DOHH2 (cell line): ENCODE results near the gene MAP6D1.

Experiments
- H3F3A ChIP-seq: fragments of 200-600 bp; sonication (generic), shearing (Covaris generic); 2 replicates; pipeline ENCODE4 v1.6.0; 2016; ENCODE audit warnings: antibody characterized with exemption, mild to moderate bottlenecking; ENCODE audit not compliant: control insufficient read depth, insufficient read depth
- H3K27ac ChIP-seq: fragments of 200-600 bp; sonication (generic); 2 replicates; pipeline ENCODE4 v1.5.1; 2014; ENCODE audit warnings: low read depth, mild to moderate bottlenecking, low read length, moderate library complexity
- H3K27me3 ChIP-seq: fragments of 200-600 bp; sonication (generic); 2 replicates; pipeline ENCODE4 v1.6.1; 2014; ENCODE audit warnings: mild to moderate bottlenecking, low read length, mixed read lengths; ENCODE audit not compliant: control insufficient read depth
- H3K36me3 ChIP-seq: fragments of 200-600 bp; sonication (generic); 2 replicates; pipeline ENCODE4 v1.6.1; 2014; ENCODE audit warnings: mild to moderate bottlenecking, low read length, moderate library complexity, mixed read lengths; ENCODE audit not compliant: control insufficient read depth
- H3K4me1 ChIP-seq: fragments of 200-600 bp; sonication (generic); 2 replicates; pipeline ENCODE4 v1.6.1; 2014; ENCODE audit warnings: mild to moderate bottlenecking, low read length, mixed read lengths; ENCODE audit not compliant: control insufficient read depth
- H3K4me2 ChIP-seq: fragments of 200-600 bp; sonication (generic); 2 replicates; pipeline ENCODE4 v1.6.0; 2014; ENCODE audit warnings: mild to moderate bottlenecking, low read length, moderate library complexity
- H3K4me3 ChIP-seq: fragments of 200-600 bp; sonication (generic); 2 replicates; pipeline ENCODE4 v1.5.1; 2014; ENCODE audit warnings: mild to moderate bottlenecking, low read length, mixed read lengths
- H3K79me2 ChIP-seq: fragments of 200-600 bp; sonication (generic); 2 replicates; pipeline ENCODE4 v1.6.1; 2014; ENCODE audit warnings: mild to moderate bottlenecking, low read length, mixed read lengths; ENCODE audit not compliant: control insufficient read depth
- H3K9me2 ChIP-seq: fragments of 200-600 bp; sonication (generic); replicated peaks from 2 replicates; pipeline ENCODE4 v1.6.1; 2014; ENCODE audit warnings: mild to moderate bottlenecking, low read length, mixed read lengths; ENCODE audit not compliant: control insufficient read depth
- H3K9me3 ChIP-seq: fragments of 200-600 bp; sonication (generic); 2 replicates; pipeline ENCODE4 v1.6.1; 2014; ENCODE audit warnings: antibody characterized with exemption, low read length, mixed read lengths; ENCODE audit not compliant: control insufficient read depth, insufficient read depth
- H4K20me1 ChIP-seq: fragments of 200-600 bp; sonication (generic); 2 replicates; pipeline ENCODE4 v1.6.0; 2014; ENCODE audit warnings: low read depth, mild to moderate bottlenecking, antibody characterized with exemption, low read length, moderate library complexity; ENCODE audit not compliant: control insufficient read depth, insufficient read depth
- CTCF ChIP-seq: fragments of 200-600 bp; sonication (generic); IDR thresholded peaks from one replicate; pipeline ENCODE4 v1.5.1; 2014; ENCODE audit warnings: antibody characterized with exemption, mild to moderate bottlenecking, low read depth, low read length; ENCODE audit not compliant: poor library complexity, severe bottlenecking
- EZH2phosphoT487 ChIP-seq: fragments of 200-600 bp; sonication (generic); IDR thresholded peaks from 2 replicates; pipeline ENCODE4 v1.6.1; 2017; ENCODE audit warnings: borderline replicate concordance, mild to moderate bottlenecking, antibody characterized with exemption, low read length, moderate library complexity, mixed read lengths

Gene MAP6D1

GRCh38 chr3:183782576-183783276 is 42.7 kb downstream of the MAP6D1 start:
- Histone ChIP-seq H3F3A (0 out of 2 replicates have a peak, but pooled peaks cover 2% of the 10 kb centered on the region), H3K27me3 (no peaks in the 10 kb centered on the region), H3K4me3 (no peak overlapping the region), H4K20me1 (no peaks in the 10 kb centered on the region), H3K9me3 (no peaks in the 10 kb centered on the region), H3K4me2 (no peak overlapping the region), H3K9me2 (no peaks in the 10 kb centered on the region), H3K4me1 (peaks cover 15% of the 10 kb centered on the region), H3K79me2 (peaks cover 16% of the 10 kb centered on the region), H3K36me3 (peaks cover 80% of the 10 kb centered on the region), H3K27ac (no peak overlapping the region)
- TF ChIP-seq CTCF: no peak
- TF ChIP-seq EZH2phosphoT487: no peak

- peaks cover 16% of the 10 kb centered on the region for H3K79me2 ChIP-seq
- H4K20me1 ChIP-seq: no peaks in the 10 kb centered on the region
- no peak for TF ChIP-seq EZH2phosphoT487
- no peak for TF ChIP-seq CTCF
- H3K4me2 ChIP-seq: no peak overlapping the region
- H3K36me3 ChIP-seq: peaks cover 83% of the 10 kb centered on the region
- H3K4me3 ChIP-seq: no peak overlapping the region
- peaks cover 8% of the 10 kb centered on the region; the same call in 1 of the 2 replicates for H3F3A ChIP-seq
- H3K9me2 ChIP-seq: no peaks in the 10 kb centered on the region
- H3K27me3 ChIP-seq: no peaks in the 10 kb centered on the region
- H3K9me3 ChIP-seq: no peaks in the 10 kb centered on the region
- H3K4me1 ChIP-seq: peaks cover 15% of the 10 kb centered on the region
- no peak overlapping the region for H3K27ac ChIP-seq
Measured at GRCh38 chr3:183781246-183781645, 44.1 kb downstream of the MAP6D1 start.

- H3K9me3 ChIP-seq: no peaks in the 10 kb centered on the region
- H3F3A ChIP-seq: peaks cover 8% of the 10 kb centered on the region; the same call in 1 of the 2 replicates
- no peaks in the 10 kb centered on the region for H3K9me2 ChIP-seq
- H4K20me1 ChIP-seq: no peaks in the 10 kb centered on the region
- H3K27ac ChIP-seq: no peak overlapping the region
- H3K79me2 ChIP-seq: peaks cover 16% of the 10 kb centered on the region
- TF ChIP-seq EZH2phosphoT487: no peak
- TF ChIP-seq CTCF: no peak
- H3K4me1 ChIP-seq: peaks cover 15% of the 10 kb centered on the region
- no peak overlapping the region for H3K4me3 ChIP-seq
- H3K4me2 ChIP-seq: no peak overlapping the region
- peaks cover 88% of the 10 kb centered on the region for H3K36me3 ChIP-seq
- H3K27me3 ChIP-seq: no peaks in the 10 kb centered on the region
Measured at GRCh38 chr3:183779896-183780465, 45.4 kb downstream of the MAP6D1 start.
